GM18499 (cell line): Measurements from ENCODE around the gene PAPSS1.
A peak's percentile ranks its signal among the peaks of the same experiment; 100 is the strongest.

ENCODE experiments used
- ATAC-seq: cut with Tn5 transposase; IDR thresholded peaks from one replicate; pipeline ENCODE4 v1.9.1; 2021; ENCODE audit warnings: moderate number of reproducible peaks; ENCODE audit not compliant: insufficient read depth, unreplicated experiment

The PAPSS1 gene

GRCh38 chr4:107635735-107636134, 84.3 kb downstream of the PAPSS1 start:
- ATAC-seq: no peak

DNA sequence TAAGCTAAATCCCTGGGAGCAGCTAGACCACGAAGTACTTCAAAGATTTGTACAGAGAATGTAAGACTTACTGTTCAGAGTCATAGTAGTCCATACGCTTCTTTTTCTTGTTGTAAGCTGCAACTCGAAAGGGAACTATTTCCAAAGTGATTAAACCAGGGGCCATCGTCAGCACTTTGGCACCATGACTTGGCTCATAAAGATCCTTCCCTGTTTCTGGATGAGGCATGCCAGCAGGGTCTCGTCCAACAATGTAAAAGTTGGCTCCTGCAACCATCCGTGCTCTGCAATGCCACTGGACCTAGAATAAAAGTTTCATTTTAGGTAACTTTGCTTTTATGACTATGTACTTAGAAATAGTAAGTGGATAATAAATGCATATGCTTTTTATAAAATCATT, 88.5 kb downstream of the PAPSS1 start:
- no peak for ATAC-seq

DNA sequence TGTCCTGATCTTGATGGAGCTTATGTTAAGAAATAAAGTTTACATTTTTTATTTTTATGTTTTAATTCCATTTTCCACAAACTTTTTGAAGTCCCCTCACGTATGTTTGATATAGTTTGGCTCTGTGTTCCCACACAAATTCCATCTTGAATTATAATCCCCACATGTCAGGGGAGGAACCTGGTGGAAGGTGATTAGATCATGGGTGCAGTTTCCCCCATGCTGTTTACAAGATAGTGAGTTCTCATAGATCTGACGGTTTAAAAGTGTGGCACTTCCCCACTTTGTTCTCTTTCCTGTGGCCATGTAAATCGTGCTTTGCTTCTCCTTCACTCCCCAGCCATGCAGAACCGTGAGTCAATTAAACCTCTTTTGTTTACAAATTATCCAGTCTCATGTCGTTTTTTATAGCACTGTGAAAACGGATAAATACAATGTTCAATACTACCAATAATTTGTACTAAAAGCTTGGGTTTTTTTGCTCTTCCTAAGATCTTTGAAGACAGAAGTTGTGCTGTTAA, 89.8 kb downstream of the PAPSS1 start:
- ATAC-seq: no peak

- ATAC-seq: no peak
These were observed 90.7 kb downstream of the PAPSS1 start for GRCh38 chr4:107629318-107629717.

GRCh38 chr4:107625391-107625902, 94.6 kb downstream of the PAPSS1 start:
- no peak for ATAC-seq

DNA sequence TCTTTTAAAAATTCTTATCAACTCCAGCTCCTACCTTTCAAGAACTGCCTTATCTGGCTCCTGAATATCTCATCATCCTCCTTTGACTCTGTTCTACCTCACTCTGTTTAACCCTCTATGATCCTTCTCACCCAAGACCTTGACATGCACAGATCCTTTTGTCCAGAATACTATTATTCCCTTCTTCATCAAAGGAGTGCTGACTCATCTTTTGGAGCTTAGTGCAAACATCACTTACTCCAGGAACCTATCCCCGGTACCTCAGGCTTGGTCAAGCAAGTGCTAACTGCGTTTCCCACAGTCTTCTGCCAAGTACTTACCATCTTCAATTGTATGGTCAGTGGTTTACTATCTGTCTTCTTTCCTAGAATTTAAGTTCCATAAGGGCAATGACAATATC, 96.0 kb downstream of the PAPSS1 start:
- no peak for ATAC-seq

DNA sequence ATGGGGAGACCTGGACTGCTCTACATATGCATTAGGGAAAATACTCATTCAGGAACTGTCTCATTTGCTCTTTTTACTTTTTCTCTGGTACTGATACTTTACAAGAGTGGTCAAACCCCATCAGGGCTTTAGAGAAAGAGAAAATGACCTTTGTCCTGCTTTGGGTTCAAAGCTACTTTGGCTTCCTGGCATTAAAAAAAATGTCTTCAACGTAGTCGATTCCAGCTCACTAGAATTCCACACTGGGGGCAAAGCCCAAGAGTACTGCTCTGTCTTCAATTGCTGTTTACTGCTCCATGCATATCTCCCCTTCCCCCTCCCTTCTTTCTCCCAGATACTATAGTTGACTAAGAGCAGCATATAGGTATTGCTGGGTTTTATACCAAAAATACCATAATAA, 98.0 kb downstream of the PAPSS1 start:
- no peak for ATAC-seq

DNA sequence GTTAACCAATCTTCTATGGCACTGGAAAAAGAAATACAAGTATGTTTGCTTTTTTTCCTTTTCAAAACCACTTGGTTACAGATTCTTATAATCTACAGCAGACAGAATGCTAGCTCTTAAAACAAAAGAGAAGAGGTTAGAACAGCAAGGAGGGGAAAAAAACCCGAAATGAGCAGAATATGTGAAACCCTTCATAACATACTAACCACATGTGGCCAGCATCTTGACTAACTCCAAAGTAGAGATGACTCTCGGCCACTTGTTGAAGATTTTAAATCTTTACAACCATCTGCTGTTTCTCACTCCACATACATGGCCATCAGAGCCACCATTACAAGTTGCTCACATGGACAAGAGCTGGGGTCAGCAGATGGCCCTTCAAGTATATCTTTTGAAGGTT, 100.3 kb downstream of the PAPSS1 start:
- ATAC-seq: no peak

DNA sequence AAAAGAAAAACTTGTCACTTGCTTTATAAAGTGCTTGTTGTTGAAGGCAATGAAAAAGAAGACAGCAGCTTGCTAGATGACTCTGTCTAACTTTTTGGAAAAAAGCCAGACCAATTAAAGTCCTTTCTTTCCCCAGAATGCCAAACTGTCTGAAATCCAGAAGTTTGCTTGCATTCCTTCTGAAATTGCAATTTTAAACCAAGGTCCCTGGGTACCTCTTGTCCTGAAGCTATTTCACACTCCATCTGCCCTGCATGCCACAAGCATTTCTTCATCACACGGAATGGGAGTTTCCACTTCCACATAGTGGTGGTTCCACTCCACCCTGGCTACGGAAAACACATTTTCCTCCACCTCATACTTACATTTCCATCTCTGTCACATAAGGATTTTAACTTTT, 101.0 kb downstream of the PAPSS1 start:
- ATAC-seq: no peak

DNA sequence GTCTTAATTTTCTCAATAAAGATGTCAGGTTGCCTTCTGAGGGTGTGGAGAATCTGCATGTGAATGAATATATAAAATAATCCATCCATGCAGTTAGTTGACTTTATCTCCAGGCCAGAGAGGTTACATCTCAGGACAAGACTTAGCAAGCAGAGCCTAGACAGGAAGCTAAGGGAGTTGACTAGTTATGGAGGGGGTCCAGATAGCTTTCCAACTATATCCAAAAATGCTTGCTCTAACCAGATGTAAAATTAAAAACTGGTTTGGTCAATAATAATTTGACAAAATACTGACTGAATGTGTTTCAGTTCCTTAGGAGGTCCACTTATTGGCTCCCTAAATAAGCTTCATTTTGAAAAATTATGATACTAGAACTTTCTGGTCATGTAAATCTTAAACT, 101.4 kb downstream of the PAPSS1 start:
- ATAC-seq: no peak

- no peak for ATAC-seq
These were observed 103.1 kb downstream of the PAPSS1 start for GRCh38 chr4:107616838-107617389.

DNA sequence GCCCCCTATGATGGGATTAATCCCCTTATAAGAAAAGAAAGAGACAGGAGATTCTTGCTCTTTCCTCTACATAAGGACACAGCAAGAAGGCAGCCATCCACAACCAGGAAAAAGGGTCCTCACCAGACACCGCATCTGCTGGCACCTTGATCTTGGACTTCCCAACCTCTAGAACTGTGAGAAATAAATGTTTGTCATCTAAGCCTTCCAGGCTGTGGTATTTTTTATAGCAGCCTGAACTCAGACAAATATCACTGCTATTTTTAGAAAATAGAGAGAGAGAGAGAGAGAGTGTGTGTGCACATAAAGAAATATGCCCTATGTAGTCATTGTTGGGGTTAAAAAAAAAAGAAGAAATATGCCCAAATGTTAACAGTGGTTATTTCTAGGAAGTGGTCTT, 104.2 kb downstream of the PAPSS1 start:
- ATAC-seq: no peak

DNA sequence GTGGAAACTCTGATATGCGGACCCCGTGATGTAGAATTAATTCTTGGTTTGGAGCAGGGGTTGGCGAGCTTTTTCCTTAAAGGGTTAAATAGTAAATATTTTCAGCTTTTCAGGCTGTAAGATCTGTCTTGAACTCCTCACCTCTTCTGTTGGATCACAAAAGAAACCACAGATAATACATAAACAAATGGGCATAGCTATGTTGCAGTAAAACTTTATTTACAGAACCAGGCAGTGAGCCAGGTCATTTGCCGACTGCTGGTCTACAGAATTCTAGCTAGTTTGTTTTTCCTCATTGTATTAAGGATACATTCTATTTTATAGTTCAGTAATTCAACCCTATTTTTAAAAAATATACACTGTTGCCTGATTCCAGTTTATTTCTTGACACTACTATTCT, 116.6 kb downstream of the PAPSS1 start:
- ATAC-seq: no peak

DNA sequence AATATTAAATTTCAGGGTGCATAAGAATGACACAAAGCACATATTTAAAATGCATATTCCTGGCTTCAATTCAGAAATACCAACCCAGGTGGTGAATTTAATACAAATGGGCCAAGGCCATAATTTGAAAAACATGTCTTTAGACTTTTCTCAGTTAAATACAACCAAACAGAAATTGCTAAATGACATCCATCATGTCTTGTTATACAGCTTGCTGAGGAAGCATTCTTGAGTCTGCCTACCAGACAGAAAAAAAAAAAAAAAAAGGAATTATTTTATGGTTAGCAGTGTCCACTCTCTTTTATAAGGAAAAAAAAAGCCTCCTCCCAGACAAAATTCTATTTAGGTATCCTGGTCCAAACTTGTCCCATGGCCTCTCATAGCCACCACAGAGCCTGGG, 119.1 kb downstream of the PAPSS1 start:
- no peak for ATAC-seq

DNA sequence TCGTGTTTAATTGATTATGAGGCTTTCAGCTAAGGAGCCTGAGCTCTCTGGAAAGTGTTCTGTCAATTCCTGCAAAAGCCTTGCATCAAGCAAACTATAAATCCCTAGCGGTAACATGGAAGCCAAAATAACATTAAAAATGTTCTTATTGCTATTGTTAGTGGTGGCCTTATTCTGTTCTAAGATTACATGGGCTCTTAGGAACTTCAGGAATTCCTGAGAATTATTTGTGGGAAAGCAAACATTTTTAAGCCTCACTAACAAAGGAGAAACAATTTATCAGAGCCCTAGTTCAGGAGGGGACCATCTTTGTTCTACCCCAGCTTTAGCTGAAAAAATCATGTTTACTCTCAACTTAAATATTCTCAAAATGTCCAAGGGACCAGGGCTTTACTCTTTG, 119.6 kb downstream of the PAPSS1 start:
- no peak for ATAC-seq

DNA sequence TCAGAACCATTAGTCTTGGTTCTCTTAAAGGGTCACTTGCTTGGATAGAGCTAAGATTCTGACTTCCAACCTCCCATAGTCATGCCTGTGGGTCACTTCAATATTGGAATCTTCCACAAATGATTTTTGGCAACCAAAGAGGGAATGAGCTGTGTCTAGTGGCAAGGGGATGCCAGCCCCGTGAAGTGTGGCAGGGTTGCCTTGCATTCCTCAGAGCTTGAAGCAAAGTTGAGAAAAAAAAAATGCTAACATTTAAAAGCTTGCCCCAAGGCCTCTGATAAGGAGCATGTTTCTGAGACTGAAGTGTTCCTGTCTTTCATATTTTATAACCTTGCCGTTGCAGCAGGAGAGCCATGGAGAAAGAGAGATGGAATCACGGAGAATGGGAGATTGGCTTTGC, 120.2 kb downstream of the PAPSS1 start:
- no peak for ATAC-seq

GRCh38 chr4:107593230-107593629, 126.8 kb downstream of the PAPSS1 start:
- no peak for ATAC-seq

DNA sequence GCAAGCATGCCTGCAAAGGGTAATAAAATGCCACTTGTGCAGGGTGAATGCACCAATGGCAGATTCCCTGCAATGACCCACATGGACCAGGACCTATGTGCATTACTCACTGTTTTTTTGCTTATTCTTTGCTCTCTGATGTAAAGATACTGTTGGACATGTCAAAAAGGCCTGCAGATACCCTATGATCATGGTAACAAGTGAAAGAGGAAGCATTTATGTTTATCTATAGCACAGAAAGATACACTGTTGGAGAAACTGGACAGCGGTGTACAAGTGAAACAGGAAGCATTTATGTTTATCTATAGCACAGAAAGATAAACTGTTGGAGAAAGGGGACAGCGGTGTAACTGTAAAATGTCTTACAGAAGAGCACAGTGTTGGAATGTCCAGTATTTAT, 127.5 kb downstream of the PAPSS1 start:
- ATAC-seq: peak; percentile 93

DNA sequence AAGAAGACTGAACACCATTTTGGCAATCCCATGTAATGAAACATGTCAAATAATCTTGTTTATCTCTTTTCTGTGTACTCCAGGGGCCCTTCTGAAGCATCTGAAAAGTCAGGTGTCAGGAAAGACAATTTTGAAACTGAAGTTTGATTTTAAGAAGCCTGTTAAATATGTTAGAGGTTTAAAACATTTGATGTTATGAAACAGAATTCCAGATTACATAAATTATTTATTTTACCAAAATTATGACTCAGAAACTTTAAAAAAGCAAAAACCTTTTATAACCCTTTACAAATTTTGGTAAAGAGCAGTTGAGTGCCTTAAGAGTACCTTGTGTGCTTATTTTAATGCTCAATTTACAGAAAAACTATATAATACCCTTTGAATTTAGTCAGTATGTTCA, 130.8 kb downstream of the PAPSS1 start:
- ATAC-seq: no peak

- no peak for ATAC-seq
These were observed 133.7 kb downstream of the PAPSS1 start for GRCh38 chr4:107586371-107586770.

GRCh38 chr4:107579099-107579498, 140.9 kb downstream of the PAPSS1 start:
- ATAC-seq: no peak

GRCh38 chr4:107578321-107578720, 141.7 kb downstream of the PAPSS1 start:
- ATAC-seq: no peak

GRCh38 chr4:107577743-107578142, 142.3 kb downstream of the PAPSS1 start:
- no peak for ATAC-seq
